ENCODE results near the gene HSD17B1. TPM values are rescaled to one million over a fixed set of nuclear protein-coding genes. Genes with fewer than 3 reads are reported as not detected.

Gene HSD17B1
- total RNA-seq, 1 experiment from 2014 or later, result 0.22 TPM

- no peaks in the 10 kb centered on the region for H4K20me1 ChIP-seq (ENCODE audit: insufficient read depth, low read depth, low read length)
- no peak overlapping the region for H3K4me3 ChIP-seq (ENCODE audit: low read length)
- H3K79me2 ChIP-seq (ENCODE audit: low read length), result no peaks in the 10 kb centered on the region
- no peak for DNase-seq
- H3K4me2 ChIP-seq (ENCODE audit: low read depth, low read length, poor library complexity, severe bottlenecking), result no peak overlapping the region
- H3K9ac ChIP-seq (ENCODE audit: low read length), result no peak overlapping the region
- no peaks in the 10 kb centered on the region for H3K9me3 ChIP-seq (ENCODE audit: low read length)
- no peaks in the 10 kb centered on the region for H3K9me2 ChIP-seq (replicated peaks; ENCODE audit: insufficient read depth, low read length)
- H3K4me1 ChIP-seq (ENCODE audit: low read length), result peaks cover 19% of the 10 kb centered on the region
- no peak overlapping the region for H2AFZ ChIP-seq (ENCODE audit: low read length)
- peaks cover 32% of the 10 kb centered on the region for H3K36me3 ChIP-seq (ENCODE audit: insufficient read depth, low read length)
- H3K27me3 ChIP-seq (ENCODE audit: low read length), result no peaks in the 10 kb centered on the region
- 0 out of 2 replicates have a peak overlapping the region, but pooled peaks have one; percentile 74 for H3K27ac ChIP-seq (ENCODE audit: low read length)
Observed at GRCh38 chr17:42585353-42585752, 32.6 kb downstream of the HSD17B1 start.

- Histone ChIP-seq H4K20me1 (ENCODE audit: insufficient read depth, low read depth, low read length) (no peaks in the 10 kb centered on the region), H3K27me3 (ENCODE audit: low read length) (no peaks in the 10 kb centered on the region), H3K27ac (ENCODE audit: low read length) (peak overlapping the region; percentile 74), H3K4me1 (ENCODE audit: low read length) (peaks cover 19% of the 10 kb centered on the region), H3K4me2 (ENCODE audit: low read depth, low read length, poor library complexity, severe bottlenecking) (peak overlapping the region; percentile 44), H3K9ac (ENCODE audit: low read length) (peak overlapping the region; percentile 53), H3K9me2 (replicated peaks; ENCODE audit: insufficient read depth, low read length) (no peaks in the 10 kb centered on the region), H3K4me3 (ENCODE audit: low read length) (peak overlapping the region; percentile 26; the same call in 1 of the 2 replicates), H2AFZ (ENCODE audit: low read length) (no peak overlapping the region; the same call in 1 of the 2 replicates), H3K9me3 (ENCODE audit: low read length) (no peaks in the 10 kb centered on the region), H3K36me3 (ENCODE audit: insufficient read depth, low read length) (peaks cover 33% of the 10 kb centered on the region), H3K79me2 (ENCODE audit: low read length) (no peaks in the 10 kb centered on the region)
- peak; percentile 59 for DNase-seq
Observed at GRCh38 chr17:42586514-42587230, 33.9 kb downstream of the HSD17B1 start.

- peaks cover 19% of the 10 kb centered on the region for H3K4me1 ChIP-seq (ENCODE audit: low read length)
- peaks cover 11% of the 10 kb centered on the region; the same call in 1 of the 2 replicates for H3K79me2 ChIP-seq (ENCODE audit: low read length)
- peaks cover 16% of the 10 kb centered on the region; the same call in 1 of the 2 replicates for H3K36me3 ChIP-seq (ENCODE audit: insufficient read depth, low read length)
- H3K9ac ChIP-seq (ENCODE audit: low read length), result no peak overlapping the region
- H3K9me2 ChIP-seq (replicated peaks; ENCODE audit: insufficient read depth, low read length), result no peaks in the 10 kb centered on the region
- no peak overlapping the region for H2AFZ ChIP-seq (ENCODE audit: low read length)
- no peaks in the 10 kb centered on the region for H4K20me1 ChIP-seq (ENCODE audit: insufficient read depth, low read depth, low read length)
- peak; percentile 5 for DNase-seq
- H3K4me2 ChIP-seq (ENCODE audit: low read depth, low read length, poor library complexity, severe bottlenecking), result no peak overlapping the region
- H3K27me3 ChIP-seq (ENCODE audit: low read length), result no peaks in the 10 kb centered on the region
- H3K9me3 ChIP-seq (ENCODE audit: low read length), result no peaks in the 10 kb centered on the region
- no peak overlapping the region for H3K27ac ChIP-seq (ENCODE audit: low read length)
- H3K4me3 ChIP-seq (ENCODE audit: low read length), result no peak overlapping the region
Observed at GRCh38 chr17:42590886-42591285, 38.2 kb downstream of the HSD17B1 start.

- Histone ChIP-seq H3K9me3 (ENCODE audit: low read length) (no peaks in the 10 kb centered on the region), H3K36me3 (ENCODE audit: insufficient read depth, low read length) (peaks cover 14% of the 10 kb centered on the region; the same call in 1 of the 2 replicates), H3K4me2 (ENCODE audit: low read depth, low read length, poor library complexity, severe bottlenecking) (no peak overlapping the region), H3K4me3 (ENCODE audit: low read length) (no peak overlapping the region), H3K27ac (ENCODE audit: low read length) (no peak overlapping the region), H4K20me1 (ENCODE audit: insufficient read depth, low read depth, low read length) (no peaks in the 10 kb centered on the region), H2AFZ (ENCODE audit: low read length) (no peak overlapping the region), H3K27me3 (ENCODE audit: low read length) (no peaks in the 10 kb centered on the region), H3K9me2 (replicated peaks; ENCODE audit: insufficient read depth, low read length) (no peaks in the 10 kb centered on the region), H3K9ac (ENCODE audit: low read length) (no peak overlapping the region), H3K79me2 (ENCODE audit: low read length) (peaks cover 11% of the 10 kb centered on the region; the same call in 1 of the 2 replicates), H3K4me1 (ENCODE audit: low read length) (peaks cover 15% of the 10 kb centered on the region)
- DNase-seq, result peak; percentile 17
Observed at GRCh38 chr17:42591411-42591810, 38.7 kb downstream of the HSD17B1 start.

GRCh38 chr17:42596386-42596785 is 43.7 kb downstream of the HSD17B1 start:
- Histone ChIP-seq H2AFZ (ENCODE audit: low read length) (no peak overlapping the region), H3K4me3 (ENCODE audit: low read length) (no peak overlapping the region), H3K9me2 (replicated peaks; ENCODE audit: insufficient read depth, low read length) (no peaks in the 10 kb centered on the region), H3K27me3 (ENCODE audit: low read length) (no peaks in the 10 kb centered on the region), H3K4me1 (ENCODE audit: low read length) (no peaks in the 10 kb centered on the region), H3K79me2 (ENCODE audit: low read length) (peaks cover 37% of the 10 kb centered on the region), H3K9me3 (ENCODE audit: low read length) (no peaks in the 10 kb centered on the region), H3K4me2 (ENCODE audit: low read depth, low read length, poor library complexity, severe bottlenecking) (no peak overlapping the region), H3K27ac (ENCODE audit: low read length) (no peak overlapping the region), H3K36me3 (ENCODE audit: insufficient read depth, low read length) (peaks cover 6% of the 10 kb centered on the region; the same call in 1 of the 2 replicates), H3K9ac (ENCODE audit: low read length) (no peak overlapping the region), H4K20me1 (ENCODE audit: insufficient read depth, low read depth, low read length) (no peaks in the 10 kb centered on the region)
- DNase-seq, result peak; percentile 32

- peak; percentile 22 for DNase-seq
- no peaks in the 10 kb centered on the region; the same call in 1 of the 2 replicates for H4K20me1 ChIP-seq (ENCODE audit: insufficient read depth, low read depth, low read length)
- no peak overlapping the region for H3K4me2 ChIP-seq (ENCODE audit: low read depth, low read length, poor library complexity, severe bottlenecking)
- no peaks in the 10 kb centered on the region for H3K9me2 ChIP-seq (replicated peaks; ENCODE audit: insufficient read depth, low read length)
- no peak overlapping the region for H3K27ac ChIP-seq (ENCODE audit: low read length)
- H3K9me3 ChIP-seq (ENCODE audit: low read length), result no peaks in the 10 kb centered on the region
- H3K36me3 ChIP-seq (ENCODE audit: insufficient read depth, low read length), result no peaks in the 10 kb centered on the region
- no peaks in the 10 kb centered on the region for H3K27me3 ChIP-seq (ENCODE audit: low read length)
- H3K79me2 ChIP-seq (ENCODE audit: low read length), result peaks cover 50% of the 10 kb centered on the region
- no peak overlapping the region for H3K4me3 ChIP-seq (ENCODE audit: low read length)
- H3K9ac ChIP-seq (ENCODE audit: low read length), result no peak overlapping the region
- H2AFZ ChIP-seq (ENCODE audit: low read length), result no peak overlapping the region
- H3K4me1 ChIP-seq (ENCODE audit: low read length), result no peaks in the 10 kb centered on the region
Observed at GRCh38 chr17:42598905-42599304, 46.2 kb downstream of the HSD17B1 start.

GRCh38 chr17:42603318-42603717 is 50.6 kb downstream of the HSD17B1 start:
- Histone ChIP-seq H2AFZ (ENCODE audit: low read length) (no peak overlapping the region), H3K4me2 (ENCODE audit: low read depth, low read length, poor library complexity, severe bottlenecking) (no peak overlapping the region), H3K9me3 (ENCODE audit: low read length) (no peaks in the 10 kb centered on the region), H4K20me1 (ENCODE audit: insufficient read depth, low read depth, low read length) (no peaks in the 10 kb centered on the region; the same call in 1 of the 2 replicates), H3K36me3 (ENCODE audit: insufficient read depth, low read length) (no peaks in the 10 kb centered on the region), H3K9me2 (replicated peaks; ENCODE audit: insufficient read depth, low read length) (no peaks in the 10 kb centered on the region), H3K27ac (ENCODE audit: low read length) (no peak overlapping the region), H3K4me3 (ENCODE audit: low read length) (no peak overlapping the region), H3K9ac (ENCODE audit: low read length) (no peak overlapping the region), H3K4me1 (ENCODE audit: low read length) (peaks cover 23% of the 10 kb centered on the region), H3K27me3 (ENCODE audit: low read length) (no peaks in the 10 kb centered on the region), H3K79me2 (ENCODE audit: low read length) (peaks cover 90% of the 10 kb centered on the region)
- DNase-seq, result no peak
